Left renal pelvis (tissue), 4 donors: Measurements from ENCODE around the gene IL23R. TPM values are rescaled to one million over a fixed set of nuclear protein-coding genes. Genes with fewer than 3 reads are reported as not detected.
A peak's percentile ranks its signal among the peaks of the same experiment; 100 is the strongest.

Experiments
- DNase-seq, 4 donors: peaks; one replicate each; pipeline ENCODE4 v3.0.0-alpha.2; 2013; ENCODE audit warnings: low read depth in 4 of 4, low spot score in 3 of 4
- polyA plus RNA-seq, 4 donors: library from polyadenylated mRNA; unstranded; fragments of 120-200 nt; gene quantifications; one replicate each; pipeline ENCODE4 v1.2.1, GENCODE V29; 2013; ENCODE audit not compliant: insufficient read length in 4 of 4

The IL23R gene
- polyA plus RNA-seq, 4 donors: 0.09 TPM; not detected in 3

DNA sequence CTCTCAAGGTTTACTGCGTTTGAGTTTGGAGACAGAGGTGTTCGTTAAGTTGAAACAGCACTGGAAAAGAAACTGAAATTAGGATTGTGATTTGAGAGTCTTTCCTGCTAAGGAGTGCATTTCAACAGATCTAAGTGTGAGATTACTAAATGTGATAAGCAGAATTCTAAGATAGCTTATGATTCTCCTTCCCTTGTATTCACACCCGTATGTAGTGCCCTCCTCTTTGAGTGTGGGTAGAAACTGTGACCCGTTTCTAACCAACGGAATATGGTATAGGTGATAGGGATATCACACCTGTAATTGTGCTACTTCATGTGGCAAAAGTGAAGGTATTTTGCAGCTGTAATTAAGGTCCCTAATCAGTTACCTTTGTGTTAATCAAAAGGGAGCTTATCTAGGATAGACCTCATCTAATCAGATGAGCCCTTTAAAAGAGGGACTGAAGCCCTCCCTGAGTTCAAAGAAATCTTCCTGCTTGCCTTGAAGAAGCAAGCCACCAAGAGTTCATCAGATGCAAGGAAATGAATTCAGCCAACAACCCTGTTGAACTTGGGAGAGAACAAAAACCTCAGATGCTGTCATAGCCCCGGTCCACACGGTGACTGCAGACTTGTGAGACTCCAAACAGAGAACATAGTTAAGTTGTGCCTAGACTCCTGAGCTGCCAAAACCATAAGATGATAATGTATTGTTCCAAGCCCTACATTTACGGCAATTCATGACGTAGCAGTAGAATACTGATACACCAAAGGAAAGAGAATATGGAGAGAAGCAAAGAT is 128.8 kb downstream of the IL23R start:
- DNase-seq: no peak

- DNase-seq: no peak
These were observed 132.5 kb downstream of the IL23R start for GRCh38 chr1:67298762-67299161.

GRCh38 chr1:67299296-67299695 is 133.0 kb downstream of the IL23R start:
- DNase-seq: no peak

DNA sequence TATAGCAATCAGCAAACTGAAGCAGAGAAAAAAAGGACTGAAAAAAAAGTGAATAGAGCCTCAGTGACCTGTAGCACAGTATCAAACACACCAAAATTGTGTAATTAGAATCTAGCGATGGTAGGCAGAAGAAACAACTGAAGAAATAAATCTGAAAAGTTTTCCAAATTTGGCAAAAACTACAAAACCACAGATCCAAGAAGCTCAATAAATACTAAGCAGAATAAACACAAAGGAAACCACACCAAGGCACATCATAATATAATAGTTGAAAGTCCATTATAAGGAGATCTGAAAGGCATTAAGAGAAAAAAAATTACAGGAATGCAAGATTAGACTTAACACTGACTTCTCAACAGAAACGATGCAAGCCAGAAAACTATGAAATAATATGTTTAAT is 134.3 kb downstream of the IL23R start:
- no peak for DNase-seq

DNA sequence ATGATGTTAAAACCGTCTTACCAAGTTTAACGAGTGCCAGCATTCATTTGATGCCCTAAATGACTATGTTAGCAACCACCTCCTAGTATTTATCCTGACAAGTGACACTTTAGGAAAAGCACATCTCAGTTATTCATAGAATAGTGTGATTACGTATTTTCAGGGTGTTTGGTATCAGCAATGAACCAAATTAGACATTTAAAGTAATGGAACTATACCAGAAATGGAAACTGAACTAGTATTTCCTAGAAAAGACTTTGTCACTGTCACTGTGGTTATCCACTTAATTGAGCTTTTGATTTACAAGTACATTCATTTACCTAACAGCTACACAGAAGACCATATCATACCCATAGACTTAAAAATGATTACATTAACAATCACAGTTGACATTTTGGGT is 137.8 kb downstream of the IL23R start:
- DNase-seq: no peak

GRCh38 chr1:67306547-67306946 is 140.3 kb downstream of the IL23R start:
- no peak for DNase-seq

- DNase-seq: peak in 1 of 4 donors; percentile 8
These were observed 141.2 kb downstream of the IL23R start, which contains the start of gene IL12RB2 for GRCh38 chr1:67307251-67308060. Gene IL12RB2 (plus strand): TSS chr1:67307873. CDS start chr1:67320369, 12,496 bp downstream.

DNA sequence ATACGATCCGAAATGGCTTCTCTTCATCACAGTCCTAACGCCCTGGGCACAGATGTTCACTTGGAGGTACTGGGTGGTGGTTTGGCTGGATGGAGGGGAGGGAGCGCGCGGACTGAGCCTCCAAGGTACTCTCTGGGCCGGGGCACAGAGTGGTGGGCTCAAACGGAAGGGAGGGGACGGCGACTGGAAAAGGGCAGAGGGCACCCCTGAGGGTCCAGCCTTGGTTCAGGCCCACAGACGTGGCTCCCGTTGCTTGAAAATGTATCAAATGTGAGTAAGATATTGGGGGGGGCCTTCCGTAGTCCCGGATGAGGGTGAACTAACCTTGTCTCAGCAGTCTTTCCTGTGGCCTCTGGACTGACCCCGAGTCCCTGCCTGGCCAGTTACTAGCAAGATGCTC is 141.9 kb downstream of the IL23R start:
- no peak for DNase-seq

Other genes with a start within 250 kb of the IL23R start
- gene DNAI4, start 241.6 kb upstream of the IL23R start, polyA plus RNA-seq: 10 to 100 TPM in 3 of 4 donors, 1 to 10 TPM in 1; 6.3 to 17.3 (median 15.8) TPM
- gene MIER1, start 241.5 kb upstream of the IL23R start, polyA plus RNA-seq: 10 to 100 TPM; 34.5 to 51.1 (median 37.8) TPM
- 10 to 100 TPM; 12.7 to 15.8 (median 15.0) TPM for gene SLC35D1, start 112.3 kb upstream of the IL23R start, polyA plus RNA-seq
- under 1 TPM in 2 of 4 donors, not detected in 2; 0.15 to 0.39 TPM for gene C1orf141, start 31.5 kb upstream of the IL23R start, polyA plus RNA-seq
- 1 to 10 TPM in 1 of 4 donors, under 1 TPM in 3; 0.41 to 1.7 (median 0.67) TPM for gene IL12RB2, start 141.4 kb downstream of the IL23R start, polyA plus RNA-seq